ENCODE data around the gene GFOD2.

- no peak for TF ChIP-seq GATA3 (IDR thresholded peaks at IDR 0.05; ENCODE audit: low read depth, low read length)
- TF ChIP-seq GATA2 (IDR thresholded peaks at IDR 0.05; ENCODE audit: low read depth, low read length) = no peak
These were observed 5.4 kb downstream of the GFOD2 start for GRCh38 chr16:67713647-67714273.
